GM21737 (cell line): ENCODE data around the gene S100A13.
A peak's percentile ranks its signal among the peaks of the same experiment; 100 is the strongest.
"Not testable (repeated sequence)": the region's sequence is repeated elsewhere in the genome, so short reads cannot be mapped to it uniquely, and the experiment has no call there.

ENCODE experiments used
- ATAC-seq: cut with Tn5 transposase; IDR thresholded peaks from one replicate; pipeline ENCODE4 v1.9.1; 2021; ENCODE audit warnings: mild to moderate bottlenecking, moderate library complexity; ENCODE audit not compliant: unreplicated experiment

S100A13 gene

DNA sequence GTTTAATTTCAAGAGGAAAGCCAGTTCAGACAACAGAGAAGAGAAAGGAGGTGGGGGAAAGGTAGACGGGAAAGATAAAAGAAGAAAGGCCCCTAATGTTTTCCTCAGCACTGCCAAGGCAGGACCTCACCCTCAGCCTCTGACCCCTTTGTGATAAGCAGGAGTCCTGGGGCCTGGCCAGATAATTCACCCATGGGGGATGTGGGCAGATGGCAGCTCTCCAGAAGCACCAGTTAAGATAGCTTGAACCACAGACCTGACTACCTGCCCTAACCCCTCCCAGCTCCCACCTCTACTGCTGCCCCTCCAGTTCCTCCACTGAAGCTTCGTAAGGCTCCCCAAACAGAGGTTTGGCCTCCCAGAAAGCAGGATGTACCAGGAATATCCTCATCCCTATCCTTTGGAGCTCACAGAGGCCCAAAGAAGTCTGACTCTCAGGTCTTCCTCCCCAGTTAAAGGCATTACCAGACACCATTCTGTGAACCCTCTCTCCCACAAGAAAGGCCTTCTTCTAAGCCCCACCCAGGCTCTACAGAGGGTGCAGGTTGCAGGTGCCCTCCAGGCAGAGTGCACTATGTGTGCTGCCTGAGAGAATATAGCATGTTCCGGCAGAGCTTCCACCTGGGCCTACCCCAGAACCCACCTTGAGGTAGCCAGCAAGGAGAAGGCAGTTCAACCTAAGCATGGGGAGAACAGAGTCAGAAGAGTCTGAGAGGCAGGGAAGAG, 22.0 kb upstream of the S100A13 start:
- ATAC-seq = no peak

DNA sequence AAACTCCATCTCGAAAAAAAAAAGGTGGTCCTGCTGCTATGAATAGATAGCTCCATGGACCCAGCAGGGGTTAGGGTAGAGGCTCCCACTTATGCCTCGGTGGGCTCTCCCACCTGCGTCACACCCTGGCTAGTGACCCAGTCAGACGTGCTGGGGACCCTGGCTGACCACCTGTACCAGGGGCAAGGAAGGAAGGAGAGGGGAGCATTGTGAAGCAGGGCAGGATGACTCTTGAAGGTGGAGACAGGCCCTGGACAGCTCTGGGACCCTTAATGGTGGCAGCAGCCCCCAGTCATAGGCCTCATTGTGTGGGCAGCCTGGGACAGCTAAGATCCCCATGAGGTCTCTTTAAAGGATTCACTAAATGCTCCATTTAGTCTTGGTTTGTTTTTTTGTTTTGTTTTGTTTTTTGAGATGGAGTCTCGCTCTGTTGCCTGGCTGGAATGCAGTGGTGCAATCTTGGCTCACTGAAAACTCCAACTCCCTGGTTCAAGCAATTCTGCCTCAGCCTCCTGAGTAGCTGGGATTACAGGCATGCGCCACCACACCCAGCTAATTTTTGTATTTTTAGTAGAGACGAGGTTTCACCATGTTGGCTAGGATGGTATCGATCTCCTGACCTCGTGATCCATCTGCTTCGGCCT, 20.8 kb upstream of the S100A13 start:
- ATAC-seq = no peak

GRCh38 chr1:153647346-153647714, 20.0 kb upstream of the S100A13 start:
- no peak for ATAC-seq

GRCh38 chr1:153646672-153647345, 19.5 kb upstream of the S100A13 start:
- ATAC-seq = no peak

- ATAC-seq = no peak
Measured at GRCh38 chr1:153643816-153644215, 16.5 kb upstream of the S100A13 start.

DNA sequence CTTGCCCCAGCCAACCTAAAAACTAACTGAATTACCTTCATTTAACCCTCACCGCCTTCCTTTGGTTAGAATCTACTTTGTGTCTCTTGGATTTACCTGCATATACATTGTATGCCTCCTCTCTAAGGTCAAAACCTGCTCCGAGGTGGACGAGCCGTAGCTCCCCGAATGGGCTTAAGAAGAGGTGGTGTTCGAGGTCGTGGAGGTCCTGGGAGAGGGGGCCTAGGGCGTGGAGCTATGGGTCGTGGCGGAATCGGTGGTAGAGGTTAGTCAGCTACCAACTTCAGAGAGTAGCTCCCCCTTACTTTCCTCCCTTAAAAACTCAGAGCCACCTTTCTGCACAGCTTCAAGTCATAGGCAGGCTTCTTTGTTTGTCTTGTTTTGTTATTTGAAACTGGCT, 15.8 kb upstream of the S100A13 start:
- ATAC-seq = no peak

GRCh38 chr1:153642161-153642560, 14.9 kb upstream of the S100A13 start:
- no peak for ATAC-seq

- ATAC-seq = no peak
Measured at GRCh38 chr1:153640861-153641260, 13.6 kb upstream of the S100A13 start.

DNA sequence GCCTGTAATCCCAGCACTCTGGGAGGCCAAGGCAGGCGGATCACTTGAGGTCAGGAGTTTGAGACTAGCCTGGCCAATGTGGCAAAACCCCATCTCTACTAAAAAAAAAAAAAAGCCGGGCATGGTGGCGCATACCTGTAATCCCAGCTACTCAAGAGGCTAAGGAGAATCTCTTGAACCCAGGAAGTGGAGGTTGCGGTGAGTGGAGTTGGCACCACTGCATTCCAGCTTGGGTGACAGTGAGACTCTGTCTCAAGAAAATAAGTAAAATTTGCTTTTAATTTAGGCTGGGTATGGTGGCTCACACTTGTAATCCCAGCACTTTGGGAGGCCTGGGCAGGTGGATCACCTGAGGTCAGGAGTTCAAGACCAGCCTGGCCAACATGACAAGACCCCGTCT, 12.9 kb upstream of the S100A13 start:
- not testable (repeated sequence) for ATAC-seq

DNA sequence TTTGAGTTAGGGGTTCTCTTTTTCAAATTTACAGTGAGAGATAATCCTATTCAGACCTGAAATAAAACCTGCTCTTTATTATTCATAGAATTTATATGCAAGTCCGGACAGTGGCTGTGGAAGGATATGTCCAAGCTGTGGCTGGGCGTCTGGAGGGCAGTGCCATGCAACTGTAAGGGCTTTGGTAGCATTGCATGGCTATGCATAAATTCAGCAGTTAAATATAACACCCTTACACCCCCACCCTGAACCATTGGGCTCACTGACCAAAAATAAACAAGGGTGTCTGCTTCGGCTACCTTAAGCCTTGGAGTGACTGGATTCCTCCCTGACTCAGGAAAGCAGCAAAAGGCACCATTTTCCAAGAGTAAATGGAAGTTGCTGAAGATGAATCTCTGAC, 12.0 kb upstream of the S100A13 start:
- no peak for ATAC-seq

GRCh38 chr1:153638261-153638660, 11.0 kb upstream of the S100A13 start:
- no peak for ATAC-seq

DNA sequence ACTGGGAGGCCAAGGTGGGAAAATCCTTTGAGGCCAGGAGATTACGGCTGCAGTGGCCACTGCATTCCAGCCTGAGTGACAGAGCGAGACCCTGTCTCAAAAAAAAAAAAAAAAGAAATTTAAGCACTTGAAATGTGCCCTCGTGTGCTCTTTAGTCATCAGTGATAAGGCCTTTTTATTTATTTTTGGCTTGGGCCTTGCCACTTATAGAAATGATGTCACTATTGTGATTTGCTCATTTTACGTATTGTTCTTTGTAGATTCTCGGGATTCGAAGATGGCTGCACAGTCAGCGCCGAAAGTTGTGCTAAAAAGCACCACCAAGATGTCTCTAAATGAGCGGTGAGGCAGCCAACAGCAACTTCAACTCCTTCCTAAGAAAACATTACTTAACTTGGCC, 9.0 kb upstream of the S100A13 start:
- ATAC-seq = no peak

DNA sequence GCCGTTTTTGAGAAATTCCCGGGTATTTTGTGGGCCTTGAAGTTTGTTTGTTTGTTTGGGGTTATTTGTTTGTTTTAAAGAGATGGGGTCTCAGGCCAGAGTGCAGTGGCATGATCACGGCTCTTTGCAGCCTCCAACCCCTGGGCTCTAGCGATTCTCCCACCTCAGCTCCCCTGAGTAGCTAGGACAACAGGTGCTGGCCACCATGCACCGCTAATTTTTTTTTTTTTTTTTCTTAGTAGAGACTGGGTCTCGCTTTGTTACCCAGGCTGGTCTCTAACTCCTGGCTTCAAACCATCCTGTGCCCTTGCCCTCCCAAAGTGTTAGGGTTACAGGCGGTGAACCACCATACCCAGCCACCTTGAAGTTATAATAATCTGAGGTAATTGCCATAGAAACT, 8.6 kb upstream of the S100A13 start:
- ATAC-seq = no peak

DNA sequence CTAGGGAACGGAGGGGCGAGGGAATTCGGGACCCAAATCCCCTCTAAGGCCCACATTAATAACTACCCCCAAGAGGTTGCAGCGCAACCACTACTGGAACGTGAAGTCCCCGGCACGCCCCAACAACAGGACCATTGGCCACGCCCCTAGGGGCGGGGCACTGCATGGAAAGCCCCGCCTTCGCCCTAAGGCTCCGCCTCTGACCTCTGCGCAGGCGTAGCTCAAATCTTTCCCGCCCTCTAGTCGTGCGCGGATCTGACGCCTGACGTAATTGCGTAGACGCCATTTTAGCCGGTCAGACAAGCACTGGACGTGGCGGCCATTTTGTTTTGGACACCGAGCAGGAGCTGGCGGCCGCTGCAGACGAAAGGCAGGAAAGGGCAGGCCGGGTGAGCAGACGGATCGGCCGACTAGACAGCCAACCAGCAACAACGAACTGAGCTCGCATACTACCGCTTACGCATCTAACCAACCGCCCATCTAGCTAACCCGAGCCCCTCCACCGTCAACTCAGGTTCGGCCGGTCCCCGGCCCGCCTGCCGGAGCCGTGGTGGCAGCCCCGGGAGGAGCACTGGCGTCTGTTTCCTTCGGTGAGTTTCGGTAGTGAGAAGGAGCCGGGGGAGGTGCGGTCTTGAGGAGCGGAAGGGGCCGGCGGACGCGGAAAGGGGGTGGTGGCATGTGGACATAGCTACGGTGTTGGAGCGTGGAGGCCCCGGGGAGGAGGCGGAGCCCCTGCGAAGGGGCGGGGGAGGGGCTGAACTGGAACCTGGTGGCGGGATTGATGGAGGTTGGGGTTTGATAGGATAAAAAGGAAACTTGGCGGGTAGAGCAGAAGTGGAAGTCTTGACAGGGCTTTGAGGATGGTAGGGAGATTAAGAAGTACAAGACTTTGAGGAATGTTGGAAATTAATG, 6.7 kb upstream of the S100A13 start, which contains the start of gene CHTOP:
CHTOP (plus strand) TSS at position 313 of the 912 bp plus-strand sequence. CDS start 2,523 bp downstream, outside the sequence.
- peak; percentile 78 for ATAC-seq

DNA sequence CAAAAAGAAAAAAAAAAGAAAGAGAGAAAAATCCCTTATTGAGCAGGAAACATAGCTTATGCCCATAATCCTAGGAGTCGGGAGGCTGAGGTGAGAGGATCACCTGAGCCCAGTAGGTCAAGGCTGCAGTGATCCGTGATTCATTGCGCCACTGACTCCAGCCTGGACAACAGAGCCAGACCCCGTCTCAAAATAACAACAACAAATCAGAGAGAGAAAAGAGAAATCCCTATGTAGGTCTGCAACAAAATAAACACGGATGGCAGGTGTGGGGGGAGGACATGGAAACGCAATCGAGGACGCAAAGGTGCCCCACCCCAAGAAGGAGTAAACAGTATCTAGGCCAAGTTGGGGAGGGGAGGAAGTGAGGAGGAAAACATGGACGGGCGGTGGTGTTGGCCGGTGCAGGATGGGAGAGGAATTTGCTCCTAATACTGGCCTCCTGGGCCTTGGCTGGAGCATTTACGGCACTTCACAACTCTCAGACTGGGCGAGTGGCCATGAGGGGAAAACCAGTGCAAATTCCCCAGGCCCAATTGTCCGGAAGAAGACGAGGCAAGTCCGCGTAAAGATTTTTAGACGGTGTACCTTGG, 6.0 kb upstream of the S100A13 start:
- no peak for ATAC-seq

GRCh38 chr1:153631047-153632022, 4.0 kb upstream of the S100A13 start:
- ATAC-seq = no peak

GRCh38 chr1:153630384-153630783, 3.1 kb upstream of the S100A13 start:
- ATAC-seq = no peak

- no peak for ATAC-seq
Measured at GRCh38 chr1:153629971-153630370, 2.7 kb upstream of the S100A13 start.

- ATAC-seq = no peak
Measured at GRCh38 chr1:153629343-153629665, 2.0 kb upstream of the S100A13 start.
